Mesendoderm (in vitro differentiated cells): ENCODE data around the gene TCHP.

Source experiments
- DNase-seq: peaks from one replicate; pipeline ENCODE4 v3.0.0; 2013
- H2AK5ac ChIP-seq: 2 replicates; pipeline ENCODE4 v1.6.1; 2013; ENCODE audit warnings: low read length, inconsistent platforms
- H2BK120ac ChIP-seq: 2 replicates; pipeline ENCODE4 v1.6.1; 2013; ENCODE audit warnings: low read depth, mild to moderate bottlenecking, low read length, moderate library complexity, mixed read lengths
- H2BK15ac ChIP-seq: replicated peaks from 2 replicates; pipeline ENCODE4 v1.6.1; 2013; ENCODE audit warnings: low read depth, mild to moderate bottlenecking, moderate library complexity
- H2BK5ac ChIP-seq: 2 replicates; pipeline ENCODE4 v1.6.1; 2013; ENCODE audit warnings: low read length, inconsistent platforms
- H3K18ac ChIP-seq: 2 replicates; pipeline ENCODE4 v1.6.1; 2013; ENCODE audit warnings: mild to moderate bottlenecking, low read length, mixed read lengths
- H3K23ac ChIP-seq: one replicate; pipeline ENCODE4 v1.6.1; 2013; ENCODE audit warnings: low read length
- H3K27ac ChIP-seq: 2 replicates; pipeline ENCODE4 v1.5.1; 2013; ENCODE audit warnings: low read depth, mild to moderate bottlenecking, inconsistent platforms, low read length, moderate library complexity
- H3K27me3 ChIP-seq: 2 replicates; pipeline ENCODE4 v1.6.1; 2013; ENCODE audit warnings: low read length, control low read depth, mild to moderate bottlenecking, inconsistent platforms; ENCODE audit not compliant: insufficient read depth, poor library complexity
- H3K36me3 ChIP-seq: 2 replicates; pipeline ENCODE4 v1.6.1; 2013; ENCODE audit warnings: low read length, inconsistent platforms; ENCODE audit not compliant: control insufficient read depth, insufficient read depth
- H3K4ac ChIP-seq: one replicate; pipeline ENCODE4 v1.6.1; 2013; ENCODE audit warnings: low read depth, mild to moderate bottlenecking, low read length, moderate library complexity
- H3K4me1 ChIP-seq: 2 replicates; pipeline ENCODE4 v1.6.1; 2013; ENCODE audit warnings: low read depth, low read length, inconsistent platforms; ENCODE audit not compliant: control insufficient read depth
- H3K4me2 ChIP-seq: 2 replicates; pipeline ENCODE4 v1.6.1; 2013; ENCODE audit warnings: low read length
- H3K4me3 ChIP-seq: 2 replicates; pipeline ENCODE4 v1.5.1; 2013; ENCODE audit warnings: mild to moderate bottlenecking, low read length
- H3K56ac ChIP-seq: one replicate; pipeline ENCODE4 v1.6.1; 2013; ENCODE audit warnings: low read length
- H3K79me1 ChIP-seq: 2 replicates; pipeline ENCODE4 v1.6.1; 2013; ENCODE audit warnings: low read length, inconsistent platforms
- H3K79me2 ChIP-seq: 2 replicates; pipeline ENCODE4 v1.6.1; 2013; ENCODE audit warnings: mild to moderate bottlenecking, low read length; ENCODE audit not compliant: control insufficient read depth, insufficient read depth
- H3K9ac ChIP-seq: 2 replicates; pipeline ENCODE4 v1.6.1; 2013; ENCODE audit warnings: low read length, inconsistent platforms
- H4K5ac ChIP-seq: one replicate; pipeline ENCODE4 v1.6.1; 2013; ENCODE audit warnings: low read length
- H4K8ac ChIP-seq: one replicate; pipeline ENCODE4 v1.6.1; 2013; ENCODE audit warnings: low read depth, mild to moderate bottlenecking, control low read depth, low read length, moderate library complexity
- WGBS: extraction: QIAGEN DNeasy Blood & Tissue Kit; methylation state at CpG from one replicate; pipeline ENCODE4 v1.1.7; 2013; ENCODE audit warnings: low lambda C conversion rate, missing lambda C conversion rate; ENCODE audit not compliant: insufficient coverage; ENCODE audit errors: extremely low coverage; 5-methylcytosine and 5-hydroxymethylcytosine counted together

The TCHP gene

GRCh38 chr12:109920261-109920780 is 20.2 kb downstream of the TCHP start:
- no peak overlapping the region for H3K18ac ChIP-seq
- H3K4ac ChIP-seq: no peak overlapping the region
- H3K4me1 ChIP-seq: no peaks in the 10 kb centered on the region
- no peak overlapping the region for H3K27ac ChIP-seq
- H3K4me2 ChIP-seq: no peak overlapping the region
- no peak overlapping the region for H2BK120ac ChIP-seq
- peaks cover 6% of the 10 kb centered on the region for H3K36me3 ChIP-seq
- H3K79me2 ChIP-seq: no peaks in the 10 kb centered on the region
- no peak overlapping the region for H3K23ac ChIP-seq
- H4K5ac ChIP-seq: no peak overlapping the region
- H3K9ac ChIP-seq: no peak overlapping the region
- no peak overlapping the region for H3K4me3 ChIP-seq
- no peak for DNase-seq
- no peaks in the 10 kb centered on the region for H3K79me1 ChIP-seq
- no peak overlapping the region for H3K56ac ChIP-seq
- no CpG with 5 or more reads among the region's 11 CpGs for WGBS
- no peak overlapping the region for H2BK5ac ChIP-seq
- no peak overlapping the region for H2BK15ac ChIP-seq
- no peaks in the 10 kb centered on the region for H3K27me3 ChIP-seq
- H2AK5ac ChIP-seq: no peak overlapping the region
- no peak overlapping the region for H4K8ac ChIP-seq

DNA sequence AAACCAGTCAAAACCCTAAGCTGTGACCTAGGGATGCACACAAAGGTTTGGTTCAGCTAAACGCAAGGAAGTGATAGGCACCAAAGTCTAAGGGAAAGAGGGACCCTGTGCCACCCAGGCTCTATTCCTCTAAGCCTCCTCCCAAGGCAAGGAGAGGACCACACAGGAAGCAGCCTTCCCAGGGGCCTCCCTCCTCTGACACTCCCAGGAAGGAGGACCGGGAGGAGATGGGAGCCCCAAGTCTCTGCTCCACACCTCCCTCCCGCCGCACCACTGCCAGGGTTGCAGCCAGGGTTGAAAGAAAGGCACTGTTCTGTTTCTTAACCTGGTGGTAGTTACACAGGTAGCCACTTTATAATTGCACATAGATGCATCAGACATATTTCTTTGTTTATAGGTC is 21.9 kb downstream of the TCHP start:
- H3K18ac ChIP-seq: no peak overlapping the region
- no peak overlapping the region for H3K27ac ChIP-seq
- no peak overlapping the region for H3K4me3 ChIP-seq
- no peak overlapping the region for H2BK5ac ChIP-seq
- H2AK5ac ChIP-seq: no peak overlapping the region
- no peak overlapping the region for H2BK15ac ChIP-seq
- H3K4me1 ChIP-seq: no peaks in the 10 kb centered on the region
- H3K9ac ChIP-seq: no peak overlapping the region
- no peak overlapping the region for H3K4me2 ChIP-seq
- H3K79me1 ChIP-seq: no peaks in the 10 kb centered on the region
- H3K36me3 ChIP-seq: peaks cover 3% of the 10 kb centered on the region
- H3K27me3 ChIP-seq: no peaks in the 10 kb centered on the region
- no peak overlapping the region for H2BK120ac ChIP-seq
- H3K4ac ChIP-seq: no peak overlapping the region
- no peak overlapping the region for H3K56ac ChIP-seq
- no peak overlapping the region for H3K23ac ChIP-seq
- H4K5ac ChIP-seq: no peak overlapping the region
- no peak for DNase-seq
- WGBS: no CpG with 5 or more reads among the region's 4 CpGs
- no peaks in the 10 kb centered on the region for H3K79me2 ChIP-seq
- H4K8ac ChIP-seq: no peak overlapping the region

- no peak for DNase-seq
- Histone ChIP-seq H3K4me3 (no peak overlapping the region), H4K5ac (no peak overlapping the region), H3K79me1 (no peaks in the 10 kb centered on the region), H3K18ac (no peak overlapping the region), H2AK5ac (no peak overlapping the region), H3K4ac (no peak overlapping the region), H2BK120ac (no peak overlapping the region), H3K56ac (no peak overlapping the region), H2BK15ac (no peak overlapping the region), H4K8ac (no peak overlapping the region), H3K27me3 (no peaks in the 10 kb centered on the region), H3K4me2 (no peak overlapping the region), H3K79me2 (no peaks in the 10 kb centered on the region), H3K36me3 (peaks cover 2% of the 10 kb centered on the region), H3K9ac (no peak overlapping the region), H3K27ac (no peak overlapping the region), H2BK5ac (no peak overlapping the region), H3K23ac (no peak overlapping the region), H3K4me1 (no peaks in the 10 kb centered on the region)
- WGBS: no CpG with 5 or more reads among the region's 5 CpGs
Observed at GRCh38 chr12:109923038-109923437, 23.0 kb downstream of the TCHP start.

DNA sequence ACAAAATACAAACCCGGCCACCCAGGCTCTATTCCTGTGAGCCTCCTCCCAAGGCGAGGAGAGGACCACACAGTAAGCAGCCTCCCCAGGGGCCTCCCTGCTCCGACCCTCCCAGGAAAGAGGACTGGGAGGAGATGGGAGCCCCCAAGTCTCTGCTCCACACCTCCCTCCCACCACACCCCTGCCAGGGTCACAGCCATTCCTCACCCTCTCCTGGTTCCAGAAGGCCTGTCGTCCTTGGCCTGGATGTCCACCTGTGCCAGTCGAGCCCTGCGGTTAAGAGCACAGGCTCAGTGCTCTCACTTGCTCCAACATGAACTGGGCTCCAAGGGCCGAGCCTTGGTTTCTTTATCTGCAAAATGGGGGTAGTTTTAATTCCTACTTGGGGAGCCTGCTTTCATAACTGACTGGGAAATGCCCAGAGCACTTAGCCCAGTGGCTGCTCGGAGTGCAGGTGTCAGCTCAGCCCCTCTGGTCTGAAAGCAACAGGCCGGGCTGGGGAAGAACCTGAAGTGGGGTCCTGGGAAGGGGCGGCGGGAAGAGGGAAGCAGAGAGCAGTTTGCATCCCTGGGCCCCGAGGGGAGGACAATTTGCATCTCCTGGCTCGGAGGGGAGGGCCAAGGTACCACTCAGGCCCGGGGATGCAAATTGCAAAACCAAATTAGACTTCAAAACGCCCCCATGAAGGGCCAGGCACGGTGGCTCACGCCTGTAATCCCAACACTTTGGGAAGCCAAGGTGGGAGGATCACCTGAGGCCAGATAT is 23.6 kb downstream of the TCHP start:
- no peaks in the 10 kb centered on the region for H3K4me1 ChIP-seq
- H3K27me3 ChIP-seq: no peaks in the 10 kb centered on the region
- peaks cover 2% of the 10 kb centered on the region for H3K36me3 ChIP-seq
- no peak overlapping the region for H2BK120ac ChIP-seq
- no CpG with 5 or more reads among the region's 17 CpGs for WGBS
- H3K4me3 ChIP-seq: no peak overlapping the region
- DNase-seq: no peak
- H2BK5ac ChIP-seq: no peak overlapping the region
- H4K5ac ChIP-seq: no peak overlapping the region
- no peak overlapping the region for H2AK5ac ChIP-seq
- no peak overlapping the region for H3K4me2 ChIP-seq
- H3K56ac ChIP-seq: no peak overlapping the region
- H3K9ac ChIP-seq: no peak overlapping the region
- no peak overlapping the region for H3K4ac ChIP-seq
- no peaks in the 10 kb centered on the region for H3K79me2 ChIP-seq
- no peaks in the 10 kb centered on the region for H3K79me1 ChIP-seq
- H2BK15ac ChIP-seq: no peak overlapping the region
- H3K27ac ChIP-seq: no peak overlapping the region
- H3K18ac ChIP-seq: no peak overlapping the region
- H3K23ac ChIP-seq: no peak overlapping the region
- no peak overlapping the region for H4K8ac ChIP-seq

DNA sequence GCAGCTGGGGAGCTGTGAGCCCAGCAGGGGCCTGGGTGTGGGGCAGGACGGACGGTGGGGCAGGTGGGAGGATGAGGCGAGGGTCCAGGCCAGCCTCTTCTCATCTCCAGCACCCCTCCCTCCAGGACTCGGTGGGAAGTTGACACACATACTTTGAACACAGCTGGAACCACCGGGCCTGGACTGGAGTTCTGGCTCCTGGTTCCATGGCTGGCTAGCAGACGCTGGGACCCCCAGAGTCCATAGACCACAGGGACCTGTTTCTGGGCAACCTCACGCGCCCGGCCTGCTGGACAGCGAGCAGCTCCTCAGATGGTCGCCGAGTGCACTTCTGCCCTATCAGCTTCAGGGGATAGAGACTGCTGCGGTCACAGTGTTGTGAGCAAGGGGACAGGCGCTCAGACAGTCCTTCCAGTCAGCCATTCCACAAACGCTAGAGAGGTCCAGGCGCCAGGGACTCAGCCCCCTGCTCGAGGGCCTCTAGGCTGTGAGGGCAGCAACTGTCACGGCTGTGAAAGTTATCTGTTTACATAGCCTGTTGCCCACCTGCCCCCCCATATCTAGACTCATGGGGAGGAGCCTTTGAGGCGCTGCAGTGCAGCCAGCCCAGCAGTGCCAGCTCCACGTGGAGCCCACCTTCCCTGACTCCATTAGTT is 25.2 kb downstream of the TCHP start:
- no peak for DNase-seq
- no peaks in the 10 kb centered on the region for H3K36me3 ChIP-seq
- H3K23ac ChIP-seq: no peak overlapping the region
- H3K56ac ChIP-seq: no peak overlapping the region
- H3K9ac ChIP-seq: no peak overlapping the region
- H2BK5ac ChIP-seq: no peak overlapping the region
- no peaks in the 10 kb centered on the region for H3K27me3 ChIP-seq
- no peak overlapping the region for H2BK15ac ChIP-seq
- no peak overlapping the region for H4K8ac ChIP-seq
- H3K79me1 ChIP-seq: no peaks in the 10 kb centered on the region
- no peaks in the 10 kb centered on the region for H3K79me2 ChIP-seq
- WGBS: no CpG with 5 or more reads among the region's 20 CpGs
- no peak overlapping the region for H4K5ac ChIP-seq
- H3K27ac ChIP-seq: no peak overlapping the region
- no peak overlapping the region for H3K4ac ChIP-seq
- no peaks in the 10 kb centered on the region for H3K4me1 ChIP-seq
- no peak overlapping the region for H2BK120ac ChIP-seq
- no peak overlapping the region for H3K4me2 ChIP-seq
- H3K18ac ChIP-seq: no peak overlapping the region
- H3K4me3 ChIP-seq: no peak overlapping the region
- no peak overlapping the region for H2AK5ac ChIP-seq
